Activated T-helper 1 cell treated with anti-CD3 and anti-CD28 coated beads, Interleukin-12 subunit alpha, Interleukin-12 subunit beta, Interleukin-2, Interleukin-4 antibody, amounts not matched to agents 30 ng/mL and 10 ng/mL and 1 ng/mL, durations not matched to agents 14 hours and 24 hours and 36 hours (primary cell): ENCODE data around the gene ASIC4. TPM values are rescaled to one million over a fixed set of nuclear protein-coding genes. Genes with fewer than 3 reads are reported as not detected.

Experiments used
- total RNA-seq: library from RNA; stranded (reverse); gene quantifications from 2 replicates; pipeline ENCODE4 v1.2.3, GENCODE V29; 2022

The ASIC4 gene
- total RNA-seq, 1 donor from 2014 or later, result 0.08 TPM

Other genes starting within 250 kb of the ASIC4 start
- 40.8 and 45.3 TPM in 2 replicates for gene DNAJB2, start 235.1 kb upstream of the ASIC4 start, total RNA-seq
- gene PTPRN, start 205.1 kb upstream of the ASIC4 start, total RNA-seq, result 0.23 TPM in 1 of 2 replicates, not detected in the other
- not detected in 2 replicates for gene RESP18, start 181.7 kb upstream of the ASIC4 start, total RNA-seq
- 124 and 128 TPM in 2 replicates for gene DNPEP, start 126.6 kb upstream of the ASIC4 start, total RNA-seq
- not detected in 2 replicates for gene DES, start 96.1 kb upstream of the ASIC4 start, total RNA-seq
- gene SPEG, start 79.6 kb upstream of the ASIC4 start, total RNA-seq, result 0.13 TPM in 1 of 2 replicates, not detected in the other
- gene GMPPA, start 15.6 kb upstream of the ASIC4 start, total RNA-seq, result 41.3 and 50.3 TPM in 2 replicates
- 41.3 and 43.4 TPM in 2 replicates for gene CHPF, start 29.3 kb downstream of the ASIC4 start, total RNA-seq
- 2.9 and 3.3 TPM in 2 replicates for gene TMEM198, start 29.5 kb downstream of the ASIC4 start, total RNA-seq
- gene OBSL1, start 57.1 kb downstream of the ASIC4 start, total RNA-seq, result 0.21 and 0.24 TPM in 2 replicates
- not detected in 2 replicates for gene INHA, start 57.8 kb downstream of the ASIC4 start, total RNA-seq
- 38.0 and 38.9 TPM in 2 replicates for gene STK11IP, start 83.4 kb downstream of the ASIC4 start, total RNA-seq
- gene SLC4A3, start 113.1 kb downstream of the ASIC4 start, total RNA-seq, result 0.17 TPM in 1 of 2 replicates, not detected in the other